Activated CD8-positive, alpha-beta T cell treated with anti-CD3 and anti-CD28 coated beads for 36 hours (primary cell): ENCODE data around the gene CHST5. TPM values are rescaled to one million over a fixed set of nuclear protein-coding genes. Genes with fewer than 3 reads are reported as not detected.

Source experiments
- ATAC-seq: fragments of 200-7000 bp; cut with Tn5 transposase; one replicate; pipeline ENCODE4 v1.10.0; 2021; ENCODE audit warnings: mild to moderate bottlenecking, moderate library complexity
- CTCF ChIA-PET: fragments of 350-600 bp; sonication (Branson Sonifier 250); formaldehyde crosslinking; loops from one replicate; lab custom pipeline; 2021; ENCODE audit warnings: antibody characterized with exemption; lab: Charles Lee
- POLR2A ChIA-PET: fragments of 350-600 bp; sonication (Branson Sonifier 250); formaldehyde crosslinking; loops from one replicate; lab custom pipeline; 2021; ENCODE audit warnings: antibody characterized with exemption; lab: Charles Lee
- DNase-seq: peaks from one replicate; pipeline ENCODE4 v3.0.0-alpha.2; 2020
- H3K27ac Mint-ChIP-seq: one replicate; pipeline ENCODE4 v1.8.0; 2021; ENCODE audit warnings: mild to moderate bottlenecking, mixed read lengths
- H3K27me3 Mint-ChIP-seq: one replicate; pipeline ENCODE4 v1.8.0; 2021; ENCODE audit warnings: mixed read lengths
- H3K36me3 Mint-ChIP-seq: one replicate; pipeline ENCODE4 v1.8.0; 2021; ENCODE audit warnings: low read depth, mixed read lengths
- H3K4me1 Mint-ChIP-seq: one replicate; pipeline ENCODE4 v1.8.0; 2021; ENCODE audit warnings: low read depth, mixed read lengths
- H3K4me3 Mint-ChIP-seq: one replicate; pipeline ENCODE4 v1.8.0; 2021; ENCODE audit warnings: mild to moderate bottlenecking, moderate library complexity, mixed read lengths
- H3K9me3 Mint-ChIP-seq: one replicate; pipeline ENCODE4 v1.8.0; 2021; ENCODE audit warnings: mixed read lengths
- CTCF ChIP-seq: fragments of 200-600 bp; IDR thresholded peaks from one replicate; pipeline ENCODE4 v1.8.0; 2022; ENCODE audit warnings: antibody characterized with exemption, mild to moderate bottlenecking
- intact Hi-C: fragments of 100-400 bp; cut with micrococcal nuclease; formaldehyde crosslinking; loops from one replicate; pipeline ENCODE4 v1.10.0; 2022
- total RNA-seq, 2 experiments: library from RNA; stranded (reverse); gene quantifications; one replicate each; pipeline ENCODE4 v1.2.3, GENCODE V29; 2021

Gene CHST5
- total RNA-seq, 2 experiments from 2014 or later: not detected

GRCh38 chr16:75576384-75576811 is 40.5 kb upstream of the CHST5 start:
- intact Hi-C loops: no loop called here
- H3K4me3 Mint-ChIP-seq: no peak overlapping the region
- TF ChIP-seq CTCF: no peak
- CTCF ChIA-PET: interaction anchor here (1.0 kb wide), 1 partner anchor 45 kb away, joined by 3 read pairs; no protein-coding TSS in a partner anchor
- H3K9me3 Mint-ChIP-seq: no peaks in the 10 kb centered on the region
- ATAC-seq (no peak), DNase-seq (no peak)
- H3K27me3 Mint-ChIP-seq: no peaks in the 10 kb centered on the region
- H3K4me1 Mint-ChIP-seq: peaks cover 39% of the 10 kb centered on the region
- H3K36me3 Mint-ChIP-seq: peaks cover 31% of the 10 kb centered on the region
- POLR2A ChIA-PET: interaction anchor here (1.5 kb wide), 1 partner anchor 42 kb away, joined by 3 read pairs; no protein-coding TSS in a partner anchor
- H3K27ac Mint-ChIP-seq: peak overlapping the region; percentile 60

- H3K27ac Mint-ChIP-seq: peak overlapping the region; percentile 60
- ChIA-PET POLR2A (interaction anchor here (1.5 kb wide), 1 partner anchor 43 kb away, joined by 3 read pairs; no protein-coding TSS in a partner anchor), CTCF (interaction anchor here (1.0 kb wide), 1 partner anchor 45 kb away, joined by 3 read pairs; no protein-coding TSS in a partner anchor)
- no peaks in the 10 kb centered on the region for H3K27me3 Mint-ChIP-seq
- ATAC-seq (no peak), DNase-seq (no peak)
- no peaks in the 10 kb centered on the region for H3K9me3 Mint-ChIP-seq
- H3K4me1 Mint-ChIP-seq: peaks cover 42% of the 10 kb centered on the region
- intact Hi-C loops: no loop called here
- no peak overlapping the region for H3K4me3 Mint-ChIP-seq
- peaks cover 34% of the 10 kb centered on the region for H3K36me3 Mint-ChIP-seq
- no peak for TF ChIP-seq CTCF
Observed at GRCh38 chr16:75575958-75576357, 40.0 kb upstream of the CHST5 start.

GRCh38 chr16:75573955-75574354 is 38.0 kb upstream of the CHST5 start:
- Mint-ChIP-seq H3K9me3 (no peaks in the 10 kb centered on the region), H3K4me1 (peaks cover 38% of the 10 kb centered on the region)

GRCh38 chr16:75572864-75573542 is 37.1 kb upstream of the CHST5 start:
- ATAC-seq: no peak
- H3K4me3 Mint-ChIP-seq: no peak overlapping the region
- TF ChIP-seq CTCF: no peak
- intact Hi-C loops: no loop called here
- H3K36me3 Mint-ChIP-seq: peaks cover 27% of the 10 kb centered on the region
- peaks cover 34% of the 10 kb centered on the region for H3K4me1 Mint-ChIP-seq
- POLR2A ChIA-PET: interaction anchor here (0.9 kb wide), 1 partner anchor 22 kb away, joined by 3 read pairs; no protein-coding TSS in a partner anchor
- CTCF ChIA-PET: interaction anchor here (1.2 kb wide), 2 partner anchors 9 to 48 kb away, joined by 3 read pairs; no protein-coding TSS in a partner anchor
- H3K9me3 Mint-ChIP-seq: no peaks in the 10 kb centered on the region
- DNase-seq: no peak
- no peaks in the 10 kb centered on the region for H3K27me3 Mint-ChIP-seq
- H3K27ac Mint-ChIP-seq: no peak overlapping the region

More at GRCh38 chr16:75573955-75574354, 38.0 kb upstream of the CHST5 start:
- POLR2A ChIA-PET: no interaction called here
- peaks cover 29% of the 10 kb centered on the region for H3K36me3 Mint-ChIP-seq
- H3K27ac Mint-ChIP-seq: no peak overlapping the region
- no peak for TF ChIP-seq CTCF
- ATAC-seq (no peak), DNase-seq (no peak)
- no peaks in the 10 kb centered on the region for H3K27me3 Mint-ChIP-seq
- CTCF ChIA-PET: interaction anchor here (1.0 to 1.2 kb wide), 3 partner anchors 8 to 47 kb away, joined by 3 read pairs; no protein-coding TSS in a partner anchor
- H3K4me3 Mint-ChIP-seq: no peak overlapping the region
- intact Hi-C loops: no loop called here
